HG03066 (cell line): ENCODE results near the gene RBP5.

Source experiments
- ATAC-seq: cut with Tn5 transposase; IDR thresholded peaks from one replicate; pipeline ENCODE4 v1.9.1; 2021; ENCODE audit warnings: low read depth; ENCODE audit not compliant: unreplicated experiment

The RBP5 gene

GRCh38 chr12:7128681-7129286 is at the start of gene RBP5:
TSS of gene RBP5 (minus strand) at chr12:7128889. CDS start at chr12:7128775, 114 bp downstream.
- ATAC-seq, result no peak

- ATAC-seq, result no peak
Measured at GRCh38 chr12:7178481-7178880, 49.8 kb upstream of the RBP5 start.

- ATAC-seq, result no peak
Measured at GRCh38 chr12:7176595-7176994, 47.9 kb upstream of the RBP5 start.

GRCh38 chr12:7175493-7175892 is 46.8 kb upstream of the RBP5 start:
- no peak for ATAC-seq

GRCh38 chr12:7171854-7172253 is 43.2 kb upstream of the RBP5 start:
- no peak for ATAC-seq

GRCh38 chr12:7169951-7170350 is 41.3 kb upstream of the RBP5 start:
- no peak for ATAC-seq

- ATAC-seq, result no peak
Measured at GRCh38 chr12:7162691-7163114, 34.0 kb upstream of the RBP5 start.

GRCh38 chr12:7161811-7162210 is 33.1 kb upstream of the RBP5 start:
- ATAC-seq, result no peak

- ATAC-seq, result no peak
Measured at GRCh38 chr12:7161327-7161726, 32.6 kb upstream of the RBP5 start.

GRCh38 chr12:7160183-7160582 is 31.5 kb upstream of the RBP5 start:
- no peak for ATAC-seq

- no peak for ATAC-seq
Measured at GRCh38 chr12:7158781-7159609, 30.3 kb upstream of the RBP5 start.

GRCh38 chr12:7157391-7157790 is 28.7 kb upstream of the RBP5 start:
- no peak for ATAC-seq

GRCh38 chr12:7156259-7157197 is 27.8 kb upstream of the RBP5 start:
- no peak for ATAC-seq

- ATAC-seq, result no peak
Measured at GRCh38 chr12:7155471-7156034, 26.9 kb upstream of the RBP5 start.

GRCh38 chr12:7154901-7155470 is 26.3 kb upstream of the RBP5 start:
- ATAC-seq, result no peak

- ATAC-seq, result no peak
Measured at GRCh38 chr12:7154042-7154441, 25.4 kb upstream of the RBP5 start.

GRCh38 chr12:7152818-7153217 is 24.1 kb upstream of the RBP5 start:
- no peak for ATAC-seq

- ATAC-seq, result no peak
Measured at GRCh38 chr12:7151532-7151931, 22.8 kb upstream of the RBP5 start.

GRCh38 chr12:7150841-7151240 is 22.2 kb upstream of the RBP5 start:
- no peak for ATAC-seq

GRCh38 chr12:7150356-7150755 is 21.7 kb upstream of the RBP5 start:
- ATAC-seq, result no peak
